ENCODE measurements around the gene GRID1.

The GRID1 gene

GRCh38 chr10:86222687-86223086, 143.9 kb downstream of the GRID1 start:
- DNase-seq, result no peak

GRCh38 chr10:86222336-86222650, 144.3 kb downstream of the GRID1 start:
- no peak for DNase-seq

GRCh38 chr10:86221442-86222335, 144.9 kb downstream of the GRID1 start:
- no peak for DNase-seq

- DNase-seq, result no peak
Measured at GRCh38 chr10:86220626-86221025, 146.0 kb downstream of the GRID1 start.

- no peak for DNase-seq
Measured at GRCh38 chr10:86219271-86219670, 147.3 kb downstream of the GRID1 start.

GRCh38 chr10:86218842-86219241, 147.8 kb downstream of the GRID1 start:
- DNase-seq, result no peak

- no peak for DNase-seq
Measured at GRCh38 chr10:86218160-86218559, 148.4 kb downstream of the GRID1 start.

GRCh38 chr10:86217371-86218080, 149.1 kb downstream of the GRID1 start:
- no peak for DNase-seq

GRCh38 chr10:86216886-86217285, 149.7 kb downstream of the GRID1 start:
- no peak for DNase-seq

GRCh38 chr10:86215712-86216111, 150.9 kb downstream of the GRID1 start:
- no peak for DNase-seq

GRCh38 chr10:86215046-86215445, 151.5 kb downstream of the GRID1 start:
- DNase-seq, result no peak

- DNase-seq, result no peak
Measured at GRCh38 chr10:86213148-86213547, 153.4 kb downstream of the GRID1 start.

- DNase-seq, result no peak
Measured at GRCh38 chr10:86212391-86212700, 154.2 kb downstream of the GRID1 start.

- no peak for DNase-seq
Measured at GRCh38 chr10:86211691-86212390, 154.8 kb downstream of the GRID1 start.

- no peak for DNase-seq
Measured at GRCh38 chr10:86210416-86210815, 156.2 kb downstream of the GRID1 start.

- no peak for DNase-seq
Measured at GRCh38 chr10:86209726-86210125, 156.9 kb downstream of the GRID1 start.

- DNase-seq, result no peak
Measured at GRCh38 chr10:86207226-86207625, 159.4 kb downstream of the GRID1 start.

GRCh38 chr10:86206240-86206579, 160.4 kb downstream of the GRID1 start:
- DNase-seq, result no peak

GRCh38 chr10:86205306-86206239, 161.0 kb downstream of the GRID1 start:
- DNase-seq, result no peak

GRCh38 chr10:86204421-86205305, 161.9 kb downstream of the GRID1 start:
- DNase-seq, result no peak

- DNase-seq, result no peak
Measured at GRCh38 chr10:86203162-86203905, 163.3 kb downstream of the GRID1 start.
